Nephron progenitor cell (in vitro differentiated cells): ENCODE results near the gene LINC01488.

ENCODE experiments used
- DNase-seq: peaks from one replicate; pipeline ENCODE4 v3.0.0; 2021
- H3K27ac Mint-ChIP-seq: 2 replicates; pipeline ENCODE4 v1.8.0; 2021; ENCODE audit warnings: mild to moderate bottlenecking, moderate library complexity, mixed read lengths
- H3K27me3 Mint-ChIP-seq: 2 replicates; pipeline ENCODE4 v1.8.0; 2021; ENCODE audit warnings: mild to moderate bottlenecking, low read depth, mixed read lengths; ENCODE audit not compliant: poor library complexity
- H3K36me3 Mint-ChIP-seq: 2 replicates; pipeline ENCODE4 v1.8.0; 2021; ENCODE audit warnings: low read depth, mixed read lengths
- H3K4me1 Mint-ChIP-seq: 2 replicates; pipeline ENCODE4 v1.8.0; 2021; ENCODE audit warnings: mixed read lengths
- H3K4me3 Mint-ChIP-seq: 2 replicates; pipeline ENCODE4 v1.8.0; 2021; ENCODE audit warnings: mild to moderate bottlenecking, moderate library complexity, mixed read lengths
- H3K9me3 Mint-ChIP-seq: 2 replicates; pipeline ENCODE4 v1.8.0; 2021; ENCODE audit warnings: mild to moderate bottlenecking, moderate library complexity, mixed read lengths
- TF ChIP-seq, protein P1 (sequence below): fragments of 200-600 bp; sonication (generic); IDR thresholded peaks from 2 replicates; pipeline ENCODE4 v1.5.0; 2021; ENCODE audit warnings: antibody characterized with exemption

The LINC01488 gene

GRCh38 chr11:69489031-69489745 lies 7.7 kb downstream of the LINC01488 start:
- peaks cover 19% of the 10 kb centered on the region for H3K4me1 Mint-ChIP-seq
- no peak overlapping the region for H3K4me3 Mint-ChIP-seq
- no peaks in the 10 kb centered on the region for H3K9me3 Mint-ChIP-seq
- H3K27ac Mint-ChIP-seq: no peak overlapping the region
- TF ChIP-seq, protein P1, sequence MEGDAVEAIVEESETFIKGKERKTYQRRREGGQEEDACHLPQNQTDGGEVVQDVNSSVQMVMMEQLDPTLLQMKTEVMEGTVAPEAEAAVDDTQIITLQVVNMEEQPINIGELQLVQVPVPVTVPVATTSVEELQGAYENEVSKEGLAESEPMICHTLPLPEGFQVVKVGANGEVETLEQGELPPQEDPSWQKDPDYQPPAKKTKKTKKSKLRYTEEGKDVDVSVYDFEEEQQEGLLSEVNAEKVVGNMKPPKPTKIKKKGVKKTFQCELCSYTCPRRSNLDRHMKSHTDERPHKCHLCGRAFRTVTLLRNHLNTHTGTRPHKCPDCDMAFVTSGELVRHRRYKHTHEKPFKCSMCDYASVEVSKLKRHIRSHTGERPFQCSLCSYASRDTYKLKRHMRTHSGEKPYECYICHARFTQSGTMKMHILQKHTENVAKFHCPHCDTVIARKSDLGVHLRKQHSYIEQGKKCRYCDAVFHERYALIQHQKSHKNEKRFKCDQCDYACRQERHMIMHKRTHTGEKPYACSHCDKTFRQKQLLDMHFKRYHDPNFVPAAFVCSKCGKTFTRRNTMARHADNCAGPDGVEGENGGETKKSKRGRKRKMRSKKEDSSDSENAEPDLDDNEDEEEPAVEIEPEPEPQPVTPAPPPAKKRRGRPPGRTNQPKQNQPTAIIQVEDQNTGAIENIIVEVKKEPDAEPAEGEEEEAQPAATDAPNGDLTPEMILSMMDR: no peak
- peaks cover 6% of the 10 kb centered on the region for H3K27me3 Mint-ChIP-seq
- no peaks in the 10 kb centered on the region for H3K36me3 Mint-ChIP-seq
- no peak for DNase-seq

DNA sequence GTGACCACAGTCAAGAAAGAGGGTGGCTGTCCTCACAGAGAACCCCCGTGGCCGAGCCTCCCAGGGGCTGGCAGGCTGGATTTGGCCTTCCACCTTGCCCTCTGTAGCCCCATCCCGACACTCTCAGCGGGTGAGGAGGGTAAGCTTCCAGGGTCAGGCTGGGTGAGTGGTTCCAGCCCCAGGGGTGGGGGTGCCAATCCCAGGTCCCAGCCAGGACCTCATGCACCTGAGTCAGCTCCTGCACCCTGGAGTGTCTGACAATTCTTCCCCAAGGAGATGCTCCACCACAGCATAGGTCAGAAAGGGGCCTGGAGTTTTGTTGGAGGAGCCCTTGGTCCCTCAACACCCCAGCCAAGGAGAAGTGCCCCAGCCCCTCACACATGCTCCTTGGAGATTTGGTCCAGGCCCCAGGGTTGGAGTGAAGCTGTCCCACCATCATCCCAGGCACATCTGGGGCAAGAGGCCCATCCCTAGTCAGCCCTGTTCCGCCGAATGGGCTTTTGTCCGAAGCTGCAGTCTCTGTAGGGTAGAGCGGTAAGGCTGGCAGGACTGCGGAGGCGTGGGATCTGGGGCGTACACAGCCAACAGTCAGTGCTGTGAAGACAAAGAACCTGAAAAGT lies 8.4 kb downstream of the LINC01488 start:
- Mint-ChIP-seq H3K4me3 (no peak overlapping the region), H3K36me3 (no peaks in the 10 kb centered on the region), H3K9me3 (no peaks in the 10 kb centered on the region), H3K27ac (no peak overlapping the region), H3K4me1 (peaks cover 15% of the 10 kb centered on the region), H3K27me3 (peaks cover 6% of the 10 kb centered on the region)
- no peak for DNase-seq
- TF ChIP-seq, protein P1: no peak

- no peak overlapping the region for H3K27ac Mint-ChIP-seq
- H3K9me3 Mint-ChIP-seq: no peaks in the 10 kb centered on the region
- H3K4me3 Mint-ChIP-seq: no peak overlapping the region
- DNase-seq: no peak
- peaks cover 8% of the 10 kb centered on the region for H3K4me1 Mint-ChIP-seq
- H3K27me3 Mint-ChIP-seq: peaks cover 6% of the 10 kb centered on the region
- H3K36me3 Mint-ChIP-seq: no peaks in the 10 kb centered on the region
- TF ChIP-seq, protein P1: no peak
Observed at GRCh38 chr11:69490516-69490915, 9.1 kb downstream of the LINC01488 start.

- no peak overlapping the region for H3K27ac Mint-ChIP-seq
- DNase-seq: no peak
- H3K9me3 Mint-ChIP-seq: no peaks in the 10 kb centered on the region
- peaks cover 6% of the 10 kb centered on the region for H3K27me3 Mint-ChIP-seq
- H3K4me1 Mint-ChIP-seq: peaks cover 6% of the 10 kb centered on the region
- TF ChIP-seq, protein P1: no peak
- H3K36me3 Mint-ChIP-seq: no peaks in the 10 kb centered on the region
- H3K4me3 Mint-ChIP-seq: no peak overlapping the region
Observed at GRCh38 chr11:69491071-69492031, 9.9 kb downstream of the LINC01488 start.

DNA sequence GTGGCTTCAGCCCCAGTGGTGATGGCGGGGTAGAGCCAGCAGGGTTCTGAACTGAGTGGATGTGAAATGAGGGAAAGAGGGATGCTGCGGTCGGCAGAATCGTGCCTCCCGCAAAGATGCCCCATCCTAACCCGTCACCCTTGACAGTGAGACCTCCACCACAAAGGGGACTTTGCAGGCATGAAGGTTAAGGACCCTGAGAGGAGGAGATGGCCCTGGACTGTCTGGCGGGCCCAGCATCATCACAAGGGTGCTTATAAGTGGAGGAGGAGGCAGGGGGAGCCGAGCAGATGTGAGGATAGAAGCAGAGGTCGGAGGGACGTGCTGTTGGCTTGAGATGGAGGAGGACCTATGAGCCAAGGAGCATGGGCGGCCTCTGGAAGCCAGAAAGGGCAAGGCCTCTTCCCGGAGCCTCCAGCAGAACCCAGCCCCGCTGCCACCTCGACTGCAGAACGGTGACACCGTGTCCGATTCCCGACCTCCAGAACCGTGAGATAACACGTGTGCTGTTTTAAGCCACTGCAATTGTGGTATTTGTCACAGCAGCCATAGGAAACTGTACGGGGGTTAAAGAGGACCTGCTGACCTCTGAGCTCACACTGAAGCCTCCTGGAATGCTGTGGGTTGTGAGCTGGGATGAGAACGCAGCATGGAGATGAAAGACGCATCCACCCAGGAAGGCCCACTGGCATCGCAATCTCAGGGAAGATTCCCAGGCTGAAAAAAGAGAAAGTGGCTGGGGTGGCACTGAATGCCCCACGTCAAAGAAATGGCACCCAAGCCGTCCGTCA lies 10.9 kb downstream of the LINC01488 start:
- no peak overlapping the region for H3K27ac Mint-ChIP-seq
- H3K27me3 Mint-ChIP-seq: peaks cover 6% of the 10 kb centered on the region
- TF ChIP-seq, protein P1: no peak
- H3K4me3 Mint-ChIP-seq: no peak overlapping the region
- H3K4me1 Mint-ChIP-seq: peaks cover 6% of the 10 kb centered on the region
- no peak for DNase-seq
- no peaks in the 10 kb centered on the region for H3K9me3 Mint-ChIP-seq
- H3K36me3 Mint-ChIP-seq: no peaks in the 10 kb centered on the region
